ENCODE measurements around the gene MBOAT2.
A peak's percentile ranks its signal among the peaks of the same experiment; 100 is the strongest.

Gene MBOAT2

DNA sequence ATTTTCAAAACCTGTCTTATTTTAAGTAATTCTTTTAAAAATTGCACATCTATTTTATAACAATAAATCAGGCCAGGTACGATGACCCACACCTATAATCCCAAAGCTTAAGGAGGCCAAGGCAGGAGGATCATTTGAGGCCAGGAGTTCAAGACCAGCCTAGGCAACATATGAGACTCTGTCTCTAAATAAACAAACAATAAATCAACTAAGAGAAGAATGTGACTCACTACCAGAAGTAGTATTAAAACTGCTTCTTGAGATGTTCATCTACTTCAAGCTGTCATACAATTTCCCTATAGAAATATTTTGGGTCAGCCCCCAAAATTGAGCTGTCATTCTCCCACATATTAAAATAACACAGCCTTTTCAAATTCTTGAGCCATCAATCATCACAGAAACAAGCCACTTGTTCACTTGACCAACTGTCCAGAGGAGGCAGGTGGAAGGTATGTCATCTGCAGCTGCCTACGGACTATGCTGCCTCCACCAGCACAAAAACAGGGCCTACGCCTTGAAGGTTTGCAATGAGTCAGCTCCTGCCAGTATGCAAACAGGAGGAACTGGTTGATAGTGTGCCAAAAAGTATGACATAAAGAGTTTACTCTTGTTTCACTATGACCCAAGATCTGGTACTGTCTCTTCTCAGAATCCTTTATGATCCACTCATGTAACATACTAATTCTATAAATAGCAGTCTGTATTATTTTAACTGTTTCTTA, 199.7 kb downstream of the MBOAT2 start:
- TF ChIP-seq, protein P1, sequence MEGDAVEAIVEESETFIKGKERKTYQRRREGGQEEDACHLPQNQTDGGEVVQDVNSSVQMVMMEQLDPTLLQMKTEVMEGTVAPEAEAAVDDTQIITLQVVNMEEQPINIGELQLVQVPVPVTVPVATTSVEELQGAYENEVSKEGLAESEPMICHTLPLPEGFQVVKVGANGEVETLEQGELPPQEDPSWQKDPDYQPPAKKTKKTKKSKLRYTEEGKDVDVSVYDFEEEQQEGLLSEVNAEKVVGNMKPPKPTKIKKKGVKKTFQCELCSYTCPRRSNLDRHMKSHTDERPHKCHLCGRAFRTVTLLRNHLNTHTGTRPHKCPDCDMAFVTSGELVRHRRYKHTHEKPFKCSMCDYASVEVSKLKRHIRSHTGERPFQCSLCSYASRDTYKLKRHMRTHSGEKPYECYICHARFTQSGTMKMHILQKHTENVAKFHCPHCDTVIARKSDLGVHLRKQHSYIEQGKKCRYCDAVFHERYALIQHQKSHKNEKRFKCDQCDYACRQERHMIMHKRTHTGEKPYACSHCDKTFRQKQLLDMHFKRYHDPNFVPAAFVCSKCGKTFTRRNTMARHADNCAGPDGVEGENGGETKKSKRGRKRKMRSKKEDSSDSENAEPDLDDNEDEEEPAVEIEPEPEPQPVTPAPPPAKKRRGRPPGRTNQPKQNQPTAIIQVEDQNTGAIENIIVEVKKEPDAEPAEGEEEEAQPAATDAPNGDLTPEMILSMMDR (conservative IDR thresholded peaks at IDR 0.05; ENCODE audit: low read length) = no peak
- DNase-seq (ENCODE audit: low read depth) = peak; percentile 76

DNA sequence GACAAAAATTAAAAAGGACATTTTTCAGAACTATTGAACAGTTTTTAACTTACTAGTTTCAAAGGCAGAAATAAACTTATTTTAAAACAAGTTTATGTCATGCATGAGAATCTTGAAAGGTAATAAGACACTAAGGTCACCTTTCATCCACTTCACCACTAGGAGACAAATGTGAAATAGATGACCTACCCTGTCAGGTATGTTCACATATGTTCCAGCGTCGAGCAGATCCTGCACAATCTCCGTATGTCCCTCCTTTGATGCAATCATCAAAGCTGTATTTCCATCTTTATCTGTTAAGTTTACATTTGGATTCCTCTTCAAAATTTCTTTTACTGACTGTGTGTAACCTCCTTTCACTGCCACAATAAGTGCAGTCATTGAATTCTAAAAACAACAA, 200.7 kb downstream of the MBOAT2 start:
- H3K4me3 ChIP-seq (ENCODE audit: low read length) = no peak overlapping the region
- TF ChIP-seq, protein P1 (conservative IDR thresholded peaks at IDR 0.05; ENCODE audit: low read length) = no peak
- DNase-seq (ENCODE audit: low read depth) = no peak

More for the DNA sequence above, 199.7 kb downstream of the MBOAT2 start:
- H3K4me3 ChIP-seq (ENCODE audit: low read length) = no peak overlapping the region
